Measurements from ENCODE around the gene MARCHF10. TPM values are rescaled to one million over a fixed set of nuclear protein-coding genes. Genes with fewer than 3 reads are reported as not detected.

Gene MARCHF10
- total RNA-seq, 1 experiment from 2014 or later = not detected

GRCh38 chr17:62724398-62725146 is 83.5 kb downstream of the MARCHF10 start:
- no peaks in the 10 kb centered on the region for H3K9me2 ChIP-seq (replicated peaks; ENCODE audit: low read length)
- H3K27me3 ChIP-seq (ENCODE audit: low read length) = no peaks in the 10 kb centered on the region
- H3F3A ChIP-seq (ENCODE audit: low read length, unreplicated experiment) = no peaks in the 10 kb centered on the region
- H3K27ac ChIP-seq (ENCODE audit: low read length) = no peak overlapping the region
- no peak for ATAC-seq
- DNase-seq = peak; percentile 23
- intact Hi-C loops (cut with micrococcal nuclease) = no loop called here
- BruUV-seq (replicated peaks) = no TSS peak
- no peak overlapping the region for H3K9ac ChIP-seq (ENCODE audit: low read length)
- H3K4me1 ChIP-seq (ENCODE audit: insufficient read depth, low read length) = peaks cover 22% of the 10 kb centered on the region
- no peaks in the 10 kb centered on the region for H3K36me3 ChIP-seq (ENCODE audit: low read depth, low read length)
- no peak overlapping the region for H3K4me2 ChIP-seq (ENCODE audit: low read length)
- ChIA-PET CTCF (no interaction called here), POLR2A (ENCODE audit: unreplicated experiment) (interaction anchor here (0.5 kb wide), 1 partner anchor 77 kb away, joined by 3 read pairs; no protein-coding TSS in a partner anchor)
- no peaks in the 10 kb centered on the region for H3K9me3 ChIP-seq (ENCODE audit: low read length)
- H2AFZ ChIP-seq (ENCODE audit: low read length) = peak overlapping the region; percentile 8; the same call in 1 of the 2 replicates
- no peaks in the 10 kb centered on the region for H3K79me2 ChIP-seq (ENCODE audit: low read length)
- no peaks in the 10 kb centered on the region for H4K20me1 ChIP-seq (ENCODE audit: low read length)
- TF ChIP-seq CTCF (conservative IDR thresholded peaks at IDR 0.05; ENCODE audit: low read depth, low read length) (no peak), EZH2phosphoT487 (IDR thresholded peaks at IDR 0.05; ENCODE audit: borderline replicate concordance, low read length) (no peak), EZH2 (IDR thresholded peaks at IDR 0.05; ENCODE audit: low read length, unreplicated experiment) (no peak)
- no peak overlapping the region for H3K4me3 ChIP-seq (ENCODE audit: low read length)

- ATAC-seq (peak; percentile 27; the same call in 1 of the 2 replicates), DNase-seq (no peak)
- no TSS peak for BruUV-seq (replicated peaks)
- no peaks in the 10 kb centered on the region for H3K9me2 ChIP-seq (replicated peaks; ENCODE audit: low read length)
- no peak overlapping the region for H2AFZ ChIP-seq (ENCODE audit: low read length)
- H3K27ac ChIP-seq (ENCODE audit: low read length) = no peak overlapping the region
- no peak overlapping the region for H3K9ac ChIP-seq (ENCODE audit: low read length)
- no peak overlapping the region for H3K4me3 ChIP-seq (ENCODE audit: low read length)
- no peaks in the 10 kb centered on the region for H3K36me3 ChIP-seq (ENCODE audit: low read depth, low read length)
- H4K20me1 ChIP-seq (ENCODE audit: low read length) = no peaks in the 10 kb centered on the region
- ChIA-PET POLR2A (ENCODE audit: unreplicated experiment) (no interaction called here), CTCF (no interaction called here)
- no peak overlapping the region for H3K4me2 ChIP-seq (ENCODE audit: low read length)
- TF ChIP-seq CTCF (conservative IDR thresholded peaks at IDR 0.05; ENCODE audit: low read depth, low read length) (no peak), EZH2 (IDR thresholded peaks at IDR 0.05; ENCODE audit: low read length, unreplicated experiment) (no peak), EZH2phosphoT487 (IDR thresholded peaks at IDR 0.05; ENCODE audit: borderline replicate concordance, low read length) (no peak)
- no peaks in the 10 kb centered on the region for H3K79me2 ChIP-seq (ENCODE audit: low read length)
- intact Hi-C loops (cut with micrococcal nuclease) = no loop called here
- H3K4me1 ChIP-seq (ENCODE audit: insufficient read depth, low read length) = peaks cover 22% of the 10 kb centered on the region
- no peaks in the 10 kb centered on the region for H3K9me3 ChIP-seq (ENCODE audit: low read length)
- H3F3A ChIP-seq (ENCODE audit: low read length, unreplicated experiment) = no peaks in the 10 kb centered on the region
- no peaks in the 10 kb centered on the region for H3K27me3 ChIP-seq (ENCODE audit: low read length)
Observed at GRCh38 chr17:62723842-62724241, 84.3 kb downstream of the MARCHF10 start.

GRCh38 chr17:62722625-62723024 is 85.5 kb downstream of the MARCHF10 start:
- ChIA-PET CTCF (interaction anchor here (0.5 to 0.7 kb wide), 2 partner anchors 17 to 246 kb away, joined by 3 to 19 read pairs; no protein-coding TSS in a partner anchor), POLR2A (ENCODE audit: unreplicated experiment) (interaction anchor here (0.5 to 1.1 kb wide), 2 partner anchors 44 to 56 kb away, joined by 3 to 40 read pairs; no protein-coding TSS in a partner anchor)
- Histone ChIP-seq H3K4me3 (ENCODE audit: low read length) (no peak overlapping the region), H3K4me1 (ENCODE audit: insufficient read depth, low read length) (peaks cover 22% of the 10 kb centered on the region), H3K4me2 (ENCODE audit: low read length) (no peak overlapping the region), H3K36me3 (ENCODE audit: low read depth, low read length) (no peaks in the 10 kb centered on the region), H3K9me3 (ENCODE audit: low read length) (no peaks in the 10 kb centered on the region), H3K27ac (ENCODE audit: low read length) (no peak overlapping the region), H3K9me2 (replicated peaks; ENCODE audit: low read length) (no peaks in the 10 kb centered on the region), H3K9ac (ENCODE audit: low read length) (no peak overlapping the region), H4K20me1 (ENCODE audit: low read length) (no peaks in the 10 kb centered on the region), H3K27me3 (ENCODE audit: low read length) (no peaks in the 10 kb centered on the region), H3K79me2 (ENCODE audit: low read length) (no peaks in the 10 kb centered on the region), H3F3A (ENCODE audit: low read length, unreplicated experiment) (no peaks in the 10 kb centered on the region), H2AFZ (ENCODE audit: low read length) (no peak overlapping the region)
- BruUV-seq (replicated peaks) = no TSS peak
- no peak for DNase-seq
- TF ChIP-seq EZH2 (IDR thresholded peaks at IDR 0.05; ENCODE audit: low read length, unreplicated experiment) (no peak), EZH2phosphoT487 (IDR thresholded peaks at IDR 0.05; ENCODE audit: borderline replicate concordance, low read length) (no peak), CTCF (conservative IDR thresholded peaks at IDR 0.05; ENCODE audit: low read depth, low read length) (no peak)
- ATAC-seq = no peak
- intact Hi-C loops (cut with micrococcal nuclease) = no loop called here

Measured in PC-3 (cell line).